Spleen (tissue), 11 donors: ENCODE results near the gene ATP2B3. TPM values are rescaled to one million over a fixed set of nuclear protein-coding genes. Genes with fewer than 3 reads are reported as not detected.

Source experiments
- DNase-seq: peaks from one replicate; pipeline ENCODE4 v3.0.0-alpha.2; 2020
- H3K27ac ChIP-seq, 8 donors: fragments of 200-600 bp; sonication (generic) in 7 of 8; 1 replicate in 4 of 8; 2 replicates in 4 of 8; pipeline versions ENCODE4 v1.5.0 to v1.8.0; 2016 to 2021; ENCODE audit warnings: inconsistent platforms in 4 of 8, mild to moderate bottlenecking in 4 of 8, moderate library complexity in 1 of 8
- H3K27me3 ChIP-seq, 7 donors: fragments of 200-600 bp; sonication (generic) in 6 of 7; replicated peaks in 1 of 7; 1 replicate in 4 of 7; 2 replicates in 3 of 7; pipeline versions ENCODE4 v1.5.0 to v1.8.0; 2016 to 2021; ENCODE audit warnings: inconsistent platforms in 3 of 7, mild to moderate bottlenecking in 1 of 7
- H3K36me3 ChIP-seq, 6 donors: fragments of 200-600 bp; sonication (generic) in 5 of 6; 1 replicate in 4 of 6; 2 replicates in 2 of 6; pipeline versions ENCODE4 v1.5.0 to v1.8.0; 2016 to 2021; ENCODE audit warnings: inconsistent platforms in 2 of 6
- H3K4me1 ChIP-seq, 6 donors: fragments of 200-600 bp; sonication (generic) in 5 of 6; 1 replicate in 3 of 6; 2 replicates in 3 of 6; pipeline versions ENCODE4 v1.5.0 to v1.8.0; 2016 to 2021; ENCODE audit warnings: inconsistent platforms in 3 of 6
- H3K4me3 ChIP-seq, 8 donors: fragments of 200-600 bp; sonication (generic) in 7 of 8; 1 replicate in 4 of 8; 2 replicates in 4 of 8; pipeline versions ENCODE4 v1.5.0 to v1.8.0; 2016 to 2021; ENCODE audit warnings: inconsistent platforms in 4 of 8, mild to moderate bottlenecking in 4 of 8, moderate library complexity in 2 of 8
- H3K9me3 ChIP-seq, 8 donors: fragments of 200-600 bp; sonication (generic) in 7 of 8; 1 replicate in 4 of 8; 2 replicates in 4 of 8; pipeline versions ENCODE4 v1.5.0 to v1.8.0; 2016 to 2021; ENCODE audit warnings: inconsistent platforms in 4 of 8
- CTCF ChIP-seq, 11 experiments: fragments of 200-600 bp in 7 of 11; fragments of 450-650 bp in 4 of 11; sonication (generic) in 4 of 11; IDR thresholded peaks in 8 of 11; conservative IDR thresholded peaks in 3 of 11; 1 replicate in 7 of 11; 2 replicates in 4 of 11; pipeline versions ENCODE4 v1.4.0 to v1.8.0; 2016 to 2021; ENCODE audit warnings: antibody characterized with exemption in 11 of 11, inconsistent platforms in 4 of 11, mild to moderate bottlenecking in 1 of 11
- POLR2A ChIP-seq, 3 donors: fragments of 450-650 bp; IDR thresholded peaks; one replicate each; pipeline ENCODE4 v1.5.1; 2017; ENCODE audit warnings: antibody characterized with exemption in 3 of 3, mild to moderate bottlenecking in 1 of 3
- POLR2AphosphoS5 ChIP-seq, 3 donors: sonication (generic); formaldehyde crosslinking; IDR thresholded peaks; one replicate each; pipeline ENCODE4 v1.5.1; 2017; ENCODE audit warnings: antibody characterized with exemption in 3 of 3
- whole genome bisulfite sequencing, 5 donors: extraction: QIAGEN DNeasy Blood & Tissue Kit in 3 of 5; methylation state at CpG; one replicate each; pipeline versions ENCODE4 v1.1.5 to v1.1.7; 2013 to 2018; 5-methylcytosine and 5-hydroxymethylcytosine counted together
- intact Hi-C: fragments of 100-400 bp; cut with DNase I; formaldehyde crosslinking; loops from one replicate; pipeline ENCODE4 v1.15.0; 2023; ENCODE audit warnings: low total_unique reads
- polyA plus RNA-seq, 3 donors: library from polyadenylated mRNA; stranded (reverse); fragments of 200-250 nt; gene quantifications; one replicate each; pipeline ENCODE4 v1.2.1, GENCODE V29; 2013
- total RNA-seq, 7 donors: library from RNA; depleted of rRNA in 3 of 7; stranded (reverse); fragments of >200 nt in 3 of 7; fragmentation: NEBNext Ultra II Directional in 4 of 7; extraction: Animal tissue kit (Norgen Biotek cat#: 25700) in 4 of 7; gene quantifications; one replicate each; pipeline versions ENCODE4 v1.1.0 to v1.2.1, GENCODE V29; 2016 to 2021
- donor health status: healthy with polysubstance abuse.
- donor health status: DM: no; HTN: no; CAD: no; lungs with moderate emphysema.
- donor health status: DM: no; HTN: no; CAD: no.
- donor health status: Bipolar disorder and iron deficiency.
- donor health status: healthy.
- donor health status: DM: no; HTN: no; CAD: no.
- donor health status: DM: yes; HTN: yes; CAD: no.

ATP2B3 gene
- total and polyA plus RNA-seq, 10 donors = 0.07 to 0.13 TPM; not detected in 8

- WGBS, 5 donors = 88 to 100% (median 92%) methylated on average over 2 to 17 of the region's 17 CpGs
- no peak overlapping the region for H3K4me3 ChIP-seq
- peaks cover 0 to 26% (median 0%) of the 10 kb centered on the region in 7 donors for H3K27me3 ChIP-seq
- intact Hi-C loops = no loop called here
- TF ChIP-seq POLR2AphosphoS5 (IDR thresholded peaks at IDR 0.05) (no peak), POLR2A (IDR thresholded peaks at IDR 0.05) (no peak), CTCF (IDR thresholded peaks at IDR 0.05 in 8 of 11, conservative IDR thresholded peaks at IDR 0.05 in 3 of 11) (no peak)
- no peaks in the 10 kb centered on the region for H3K36me3 ChIP-seq
- H3K4me1 ChIP-seq = no peaks in the 10 kb centered on the region
- DNase-seq = no peak
- no peaks in the 10 kb centered on the region for H3K9me3 ChIP-seq
- no peak overlapping the region for H3K27ac ChIP-seq
Measured at GRCh38 chrX:153549231-153549630, 31.8 kb downstream of the ATP2B3 start.

GRCh38 chrX:153549807-153550206, 32.4 kb downstream of the ATP2B3 start:
- TF ChIP-seq POLR2A (IDR thresholded peaks at IDR 0.05) = no peak
- no peak for TF ChIP-seq POLR2AphosphoS5 (IDR thresholded peaks at IDR 0.05)
- no peak for TF ChIP-seq CTCF (IDR thresholded peaks at IDR 0.05 in 8 of 11, conservative IDR thresholded peaks at IDR 0.05 in 3 of 11)
- H3K27ac ChIP-seq = no peak overlapping the region
- WGBS, 5 donors = 79 to 100% (median 86%) methylated on average over 3 to 16 of the region's 16 CpGs
- DNase-seq = no peak
- intact Hi-C loops = no loop called here
- H3K36me3 ChIP-seq = no peaks in the 10 kb centered on the region
- H3K4me3 ChIP-seq = no peak overlapping the region
- no peaks in the 10 kb centered on the region for H3K9me3 ChIP-seq
- H3K27me3 ChIP-seq = peaks cover 0 to 25% (median 0%) of the 10 kb centered on the region in 7 donors
- H3K4me1 ChIP-seq = no peaks in the 10 kb centered on the region

- peaks cover 0 to 21% (median 0%) of the 10 kb centered on the region in 7 donors for H3K27me3 ChIP-seq
- no peak for DNase-seq
- WGBS, 5 donors = 69 to 78% (median 72%) methylated on average over 5 of the region's 5 CpGs
- no peak overlapping the region for H3K27ac ChIP-seq
- H3K4me3 ChIP-seq = no peak overlapping the region
- H3K9me3 ChIP-seq = no peaks in the 10 kb centered on the region
- TF ChIP-seq CTCF (IDR thresholded peaks at IDR 0.05 in 8 of 11, conservative IDR thresholded peaks at IDR 0.05 in 3 of 11) (no peak), POLR2AphosphoS5 (IDR thresholded peaks at IDR 0.05) (no peak), POLR2A (IDR thresholded peaks at IDR 0.05) (no peak)
- H3K4me1 ChIP-seq = no peaks in the 10 kb centered on the region
- no peaks in the 10 kb centered on the region for H3K36me3 ChIP-seq
- intact Hi-C loops = no loop called here
Measured at GRCh38 chrX:153551135-153551534, 33.7 kb downstream of the ATP2B3 start.

GRCh38 chrX:153554519-153555167, 37.2 kb downstream of the ATP2B3 start:
- Histone ChIP-seq H3K27ac (no peak overlapping the region), H3K4me1 (no peaks in the 10 kb centered on the region), H3K27me3 (peaks cover 0 to 26% (median 0%) of the 10 kb centered on the region in 7 donors), H3K4me3 (no peak overlapping the region), H3K36me3 (no peaks in the 10 kb centered on the region), H3K9me3 (no peaks in the 10 kb centered on the region)
- intact Hi-C loops = no loop called here
- peak; percentile 86 for DNase-seq
- 0 to 49% (median 45%) methylated on average over 6 to 17 of the region's 17 CpGs for WGBS, 5 donors
- TF ChIP-seq POLR2A (IDR thresholded peaks at IDR 0.05) = no peak
- TF ChIP-seq POLR2AphosphoS5 (IDR thresholded peaks at IDR 0.05) = no peak
- peak; percentile 24 to 80 (median 67) for TF ChIP-seq CTCF (IDR thresholded peaks at IDR 0.05 in 8 of 11, conservative IDR thresholded peaks at IDR 0.05 in 3 of 11)
